ENCODE measurements around the gene CFAP107.

CFAP107 gene

GRCh38 chr1:12756273-12756672 lies 10.3 kb downstream of the CFAP107 start:
- no peak for TF ChIP-seq CTCF (IDR thresholded peaks at IDR 0.05; ENCODE audit: low read depth, low read length, missing control alignments)
- H3K4me3 ChIP-seq (ENCODE audit: low read depth, low read length), result no peak overlapping the region
- DNase-seq (ENCODE audit: low read depth), result no peak

- DNase-seq (ENCODE audit: low read depth), result no peak
- H3K4me3 ChIP-seq (ENCODE audit: low read depth, low read length), result no peak overlapping the region
- no peak for TF ChIP-seq CTCF (IDR thresholded peaks at IDR 0.05; ENCODE audit: low read depth, low read length, missing control alignments)
Observed at GRCh38 chr1:12756768-12757413, 10.9 kb downstream of the CFAP107 start.

GRCh38 chr1:12757836-12758235 lies 11.8 kb downstream of the CFAP107 start:
- DNase-seq (ENCODE audit: low read depth), result no peak
- no peak for TF ChIP-seq CTCF (IDR thresholded peaks at IDR 0.05; ENCODE audit: low read depth, low read length, missing control alignments)
- H3K4me3 ChIP-seq (ENCODE audit: low read depth, low read length), result no peak overlapping the region

GRCh38 chr1:12760256-12760795 lies 14.3 kb downstream of the CFAP107 start:
- DNase-seq (ENCODE audit: low read depth), result no peak
- H3K4me3 ChIP-seq (ENCODE audit: low read depth, low read length), result no peak overlapping the region
- peak; percentile 70 for TF ChIP-seq CTCF (IDR thresholded peaks at IDR 0.05; ENCODE audit: low read depth, low read length, missing control alignments)

- TF ChIP-seq CTCF (IDR thresholded peaks at IDR 0.05; ENCODE audit: low read depth, low read length, missing control alignments), result no peak
- no peak overlapping the region for H3K4me3 ChIP-seq (ENCODE audit: low read depth, low read length)
- no peak for DNase-seq (ENCODE audit: low read depth)
Observed at GRCh38 chr1:12761781-12762180, 15.8 kb downstream of the CFAP107 start.

GRCh38 chr1:12762766-12763165 lies 16.8 kb downstream of the CFAP107 start:
- no peak for DNase-seq (ENCODE audit: low read depth)
- no peak for TF ChIP-seq CTCF (IDR thresholded peaks at IDR 0.05; ENCODE audit: low read depth, low read length, missing control alignments)
- H3K4me3 ChIP-seq (ENCODE audit: low read depth, low read length), result no peak overlapping the region

- no peak overlapping the region for H3K4me3 ChIP-seq (ENCODE audit: low read depth, low read length)
- TF ChIP-seq CTCF (IDR thresholded peaks at IDR 0.05; ENCODE audit: low read depth, low read length, missing control alignments), result no peak
- DNase-seq (ENCODE audit: low read depth), result no peak
Observed at GRCh38 chr1:12763479-12763878, 17.5 kb downstream of the CFAP107 start.

Data from GM12864 (cell line).